Measurements from ENCODE around the gene TEX53. TPM values are rescaled to one million over a fixed set of nuclear protein-coding genes. Genes with fewer than 3 reads are reported as not detected.

TEX53 gene
- polyA plus RNA-seq, 4 donors, result not detected

GRCh38 chr9:114643001-114643400 lies 14.6 kb downstream of the TEX53 start:
- DNase-seq (ENCODE audit: low read depth in 4 of 4, low spot score in 3 of 4), result no peak

DNA sequence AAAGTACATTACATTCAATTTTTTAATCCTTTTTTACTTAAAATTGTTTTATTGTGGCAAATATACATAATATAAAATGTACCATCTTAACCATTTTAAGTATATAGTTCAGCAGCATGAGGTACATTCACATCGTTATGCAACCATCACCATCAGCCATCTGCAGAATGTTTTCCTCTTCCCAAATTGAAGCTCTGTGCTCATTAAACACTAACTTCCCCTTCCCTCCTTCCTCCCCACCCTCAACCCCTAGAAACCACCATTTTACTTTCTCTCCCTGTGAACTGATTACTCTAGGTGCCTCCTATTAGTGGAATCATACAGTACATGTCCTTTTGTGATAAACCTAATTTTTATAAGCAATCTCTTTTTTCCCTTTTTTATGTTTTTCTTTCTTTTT lies 15.6 kb downstream of the TEX53 start:
- no peak for DNase-seq (ENCODE audit: low read depth in 4 of 4, low spot score in 3 of 4)

DNA sequence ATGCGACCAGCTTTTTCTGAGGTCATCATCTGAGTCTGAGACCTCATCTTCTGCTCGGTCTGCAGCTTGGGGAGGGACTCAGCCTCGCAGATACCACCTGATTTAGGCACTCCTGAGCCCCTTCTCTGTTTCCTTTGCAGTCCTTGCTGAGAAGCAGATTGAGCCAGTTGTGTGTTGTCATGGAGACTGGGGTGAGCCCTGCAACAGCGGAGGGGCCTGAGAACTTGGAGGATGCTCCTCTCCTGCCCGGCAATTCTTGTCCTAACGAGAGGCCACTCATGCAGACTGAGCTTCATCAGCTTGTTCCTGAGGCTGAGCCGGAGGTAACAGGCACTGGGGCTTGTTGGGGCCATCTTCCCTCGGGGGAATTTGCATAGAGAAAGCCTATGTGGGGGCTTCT lies 19.2 kb downstream of the TEX53 start:
- no peak for DNase-seq (ENCODE audit: low read depth in 4 of 4, low spot score in 3 of 4)

DNA sequence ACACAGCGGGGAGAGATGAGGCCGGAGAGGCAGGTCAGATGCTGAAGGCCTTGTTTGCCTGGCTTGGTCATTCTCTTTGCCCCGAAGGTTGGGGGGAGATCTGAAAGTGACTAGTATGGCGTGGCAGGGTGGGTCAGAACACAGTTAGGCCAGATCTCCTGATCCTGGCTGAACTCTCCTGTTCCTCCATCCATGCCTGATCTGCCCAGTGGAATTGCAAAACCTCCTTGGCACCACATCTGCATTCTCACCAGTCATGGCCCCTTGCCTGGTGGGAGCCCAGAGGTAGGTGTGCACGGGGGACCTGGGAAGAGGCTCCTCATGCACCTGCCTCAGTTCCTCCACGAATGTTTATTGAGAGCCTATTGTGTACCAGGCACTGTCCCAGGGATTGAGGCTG lies 23.2 kb downstream of the TEX53 start:
- no peak for DNase-seq (ENCODE audit: low read depth in 4 of 4, low spot score in 3 of 4)

DNA sequence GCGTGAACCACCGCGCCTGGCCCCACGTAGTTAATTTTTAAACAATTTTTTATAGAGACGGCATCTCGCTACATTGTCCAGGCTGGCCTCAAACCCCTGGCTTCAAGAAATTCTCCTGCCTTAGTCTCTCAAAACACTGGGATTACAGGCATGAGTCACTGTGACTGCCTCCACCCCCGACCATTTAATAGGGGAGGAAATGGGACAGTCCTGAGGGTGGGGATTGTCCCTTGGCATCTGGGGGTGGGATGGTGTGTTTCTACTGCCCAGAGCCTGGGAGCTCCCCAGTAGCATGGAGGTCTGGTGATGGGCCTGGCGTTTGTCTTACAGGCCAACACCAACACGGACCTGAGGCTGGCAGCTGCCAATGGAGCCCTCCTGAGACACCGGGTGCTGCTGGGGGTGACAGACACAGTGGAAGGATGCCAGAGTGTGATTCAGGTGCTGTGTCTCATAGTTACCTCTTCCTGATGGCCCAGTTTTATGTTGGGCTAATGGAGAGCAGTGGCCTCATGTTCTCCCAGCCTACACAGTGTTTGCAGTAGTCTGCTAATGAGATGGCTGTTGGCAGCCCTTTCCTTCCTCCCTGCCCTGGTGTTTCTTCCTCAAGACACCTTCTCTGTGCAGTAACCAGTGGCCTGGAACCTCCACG lies 24.0 kb downstream of the TEX53 start:
- no peak for DNase-seq (ENCODE audit: low read depth in 4 of 4, low spot score in 3 of 4)

- no peak for DNase-seq (ENCODE audit: low read depth in 4 of 4, low spot score in 3 of 4)
Measured at GRCh38 chr9:114631166-114631565, 26.4 kb downstream of the TEX53 start.

GRCh38 chr9:114629563-114630090 lies 28.0 kb downstream of the TEX53 start:
- no peak for DNase-seq (ENCODE audit: low read depth in 4 of 4, low spot score in 3 of 4)

DNA sequence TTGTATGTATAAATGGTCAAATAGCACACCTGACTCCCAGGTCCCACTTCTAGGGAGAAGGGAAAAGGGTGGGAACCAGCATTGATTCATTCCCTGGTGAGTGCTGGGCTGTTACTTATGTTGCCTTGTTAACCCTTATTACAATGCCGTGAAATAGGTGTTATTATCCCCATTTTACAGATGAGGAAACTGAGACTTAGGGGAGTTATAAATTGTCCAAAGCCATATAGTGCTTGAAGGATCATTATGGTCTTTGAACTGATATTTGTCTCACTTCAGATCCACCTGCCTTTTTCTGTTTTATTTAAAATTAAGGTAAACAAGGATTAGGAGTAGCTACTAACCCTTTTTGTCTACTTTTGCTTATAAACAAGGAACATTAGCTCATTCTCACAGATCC lies 30.1 kb downstream of the TEX53 start:
- DNase-seq (ENCODE audit: low read depth in 4 of 4, low spot score in 3 of 4), result no peak

DNA sequence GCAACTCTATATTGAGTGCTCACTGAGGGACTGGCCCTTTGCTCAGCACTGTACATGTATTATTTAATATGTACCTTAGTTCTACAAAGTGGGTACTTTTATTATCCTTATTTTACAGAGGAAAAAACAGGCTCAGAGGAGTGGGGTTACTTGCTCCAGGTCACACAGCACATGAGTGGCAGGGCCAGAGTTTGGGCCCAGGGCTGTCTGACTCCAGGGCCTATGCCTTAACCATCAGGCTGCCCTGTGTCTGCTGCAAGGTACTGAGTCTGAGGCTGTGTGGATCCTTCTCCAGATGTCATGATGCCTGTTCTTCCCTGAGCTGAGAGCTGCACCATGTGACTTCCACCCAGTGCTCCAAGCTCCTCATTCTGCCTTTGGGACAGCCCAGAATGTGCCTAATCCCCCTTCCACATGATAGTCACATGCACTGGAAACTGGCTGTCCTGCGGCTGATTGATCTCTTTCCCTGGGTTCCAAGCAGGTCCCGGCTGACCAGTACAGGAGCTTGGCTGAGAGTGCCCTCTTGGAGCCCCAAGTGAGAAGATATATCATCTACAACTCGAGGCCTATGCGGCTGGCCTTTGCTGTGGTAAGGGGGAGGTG lies 31.1 kb downstream of the TEX53 start:
- no peak for DNase-seq (ENCODE audit: low read depth in 4 of 4, low spot score in 3 of 4)

DNA sequence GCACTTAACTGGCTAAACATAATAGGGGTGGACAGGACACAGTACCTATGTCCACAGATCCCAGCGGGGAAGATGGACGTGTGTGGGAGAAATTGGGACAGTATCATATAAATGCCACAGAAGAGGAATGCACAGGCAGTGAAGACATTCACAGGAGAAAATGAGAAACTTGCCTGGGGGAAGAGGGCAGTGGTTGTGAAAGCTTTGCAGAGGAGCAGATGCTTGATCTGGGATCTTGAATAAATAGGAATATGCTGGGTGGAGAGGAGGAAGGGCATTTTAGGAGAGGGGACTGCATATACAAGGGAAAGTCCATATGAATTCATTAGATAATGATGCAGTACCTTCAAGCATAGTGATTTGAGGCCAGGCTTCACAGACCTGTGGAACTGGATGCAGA lies 32.9 kb downstream of the TEX53 start:
- no peak for DNase-seq (ENCODE audit: low read depth in 4 of 4, low spot score in 3 of 4)

GRCh38 chr9:114621975-114622609 lies 35.5 kb downstream of the TEX53 start:
- no peak for DNase-seq (ENCODE audit: low read depth in 4 of 4, low spot score in 3 of 4)

DNA sequence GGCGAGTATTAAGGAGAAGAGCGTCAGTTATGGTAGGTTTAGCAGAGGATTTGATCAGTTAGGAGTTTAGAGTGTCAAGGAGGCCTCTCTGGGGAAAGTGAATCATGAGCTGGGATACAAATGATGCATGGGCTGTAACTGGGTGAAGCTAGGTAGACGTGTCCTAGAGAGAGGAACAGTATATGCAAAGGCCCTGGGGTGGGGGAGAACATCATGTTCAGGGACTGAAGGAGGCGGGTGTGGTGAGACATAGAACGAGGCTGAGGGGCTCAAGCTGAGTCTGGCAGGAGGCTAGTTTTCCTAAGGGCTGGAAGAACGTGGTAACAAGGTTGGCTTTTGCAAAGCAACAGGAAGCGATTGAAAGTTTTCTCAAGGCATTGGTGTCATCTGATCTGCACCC lies 36.0 kb downstream of the TEX53 start:
- no peak for DNase-seq (ENCODE audit: low read depth in 4 of 4, low spot score in 3 of 4)

GRCh38 chr9:114619191-114619761 lies 38.3 kb downstream of the TEX53 start:
- no peak for DNase-seq (ENCODE audit: low read depth in 4 of 4, low spot score in 3 of 4)

GRCh38 chr9:114616684-114617520 lies 40.7 kb downstream of the TEX53 start:
- DNase-seq (ENCODE audit: low read depth in 4 of 4, low spot score in 3 of 4), result no peak

GRCh38 chr9:114614373-114614772 lies 43.2 kb downstream of the TEX53 start:
- no peak for DNase-seq (ENCODE audit: low read depth in 4 of 4, low spot score in 3 of 4)

DNA sequence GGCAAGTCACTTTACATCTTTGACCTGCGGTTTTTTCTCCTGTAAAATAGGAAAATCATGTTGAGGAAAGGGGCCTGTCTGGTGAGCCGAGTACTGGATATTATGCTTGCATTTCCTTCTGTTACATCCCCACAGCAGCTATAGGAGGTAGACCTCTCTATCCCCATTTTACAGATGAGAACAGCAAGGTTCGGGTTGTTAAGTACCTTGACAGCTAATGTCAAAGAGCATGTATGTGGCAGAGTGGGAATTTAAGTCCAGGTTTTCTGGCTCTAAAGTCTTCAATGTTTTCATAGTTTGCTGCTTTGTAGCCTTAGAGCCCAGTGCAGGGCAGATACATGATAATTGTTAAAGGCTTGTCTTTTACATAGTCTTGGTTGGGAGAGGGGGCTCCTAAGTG lies 43.7 kb downstream of the TEX53 start:
- no peak for DNase-seq (ENCODE audit: low read depth in 4 of 4, low spot score in 3 of 4)

DNA sequence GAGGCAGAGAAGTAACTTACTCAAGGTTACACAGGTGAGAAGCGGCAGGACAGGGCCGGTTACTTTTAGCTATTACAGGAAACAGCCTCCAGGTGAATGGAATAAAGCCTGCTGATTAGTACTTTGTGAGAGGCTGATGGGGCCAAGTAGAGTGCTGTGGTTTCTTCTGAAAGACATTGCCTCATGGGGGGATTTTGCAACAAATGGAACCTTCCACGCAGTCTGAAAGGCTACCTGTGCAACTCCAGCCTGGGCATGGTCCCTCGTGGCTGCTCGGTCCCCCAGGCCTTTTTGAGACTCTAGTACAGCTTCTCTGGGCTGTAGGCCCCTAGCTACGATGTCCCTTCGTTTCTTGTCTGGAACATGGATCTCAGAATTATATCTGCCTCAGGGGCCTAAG lies 44.5 kb downstream of the TEX53 start:
- DNase-seq (ENCODE audit: low read depth in 4 of 4, low spot score in 3 of 4), result no peak

- no peak for DNase-seq (ENCODE audit: low read depth in 4 of 4, low spot score in 3 of 4)
Measured at GRCh38 chr9:114612272-114612923, 45.2 kb downstream of the TEX53 start.

DNA sequence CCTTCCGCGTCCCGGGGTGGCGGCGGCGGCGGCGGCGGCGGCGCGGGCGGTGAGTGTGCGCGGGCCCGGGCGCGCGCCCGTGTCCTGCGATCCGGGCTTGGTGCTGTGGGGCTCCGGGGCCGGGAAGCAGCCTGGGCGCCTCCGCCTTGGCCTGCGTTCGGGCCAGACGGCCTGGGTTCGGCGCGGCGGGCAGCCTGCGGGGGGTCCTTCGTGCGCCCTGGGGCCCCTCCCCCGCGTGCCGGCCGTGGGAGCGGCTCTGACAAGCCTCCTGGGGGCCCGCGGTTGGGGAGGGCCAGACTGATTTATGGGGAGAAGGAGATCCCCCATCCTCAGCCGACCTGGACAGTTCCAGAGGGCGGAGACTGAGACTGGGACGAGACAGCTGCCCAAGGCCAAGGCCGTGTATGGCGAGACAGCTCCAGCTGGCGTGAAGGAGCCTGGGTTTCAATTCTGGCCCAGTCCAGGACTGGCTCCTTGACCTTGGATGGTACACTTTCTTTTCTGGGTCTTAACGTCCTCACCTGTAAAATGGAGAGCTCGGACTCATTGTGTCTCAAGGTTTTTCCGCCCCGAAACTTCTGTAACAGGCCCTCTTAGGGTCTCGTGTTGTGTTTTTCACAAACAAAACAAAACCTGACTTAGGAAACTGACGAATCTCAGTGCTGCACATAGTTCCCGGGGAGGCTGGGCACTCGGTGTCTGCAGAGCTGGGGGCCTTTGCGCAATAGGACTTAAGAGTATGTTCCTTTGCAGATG lies 45.9 kb downstream of the TEX53 start:
- no peak for DNase-seq (ENCODE audit: low read depth in 4 of 4, low spot score in 3 of 4)

DNA sequence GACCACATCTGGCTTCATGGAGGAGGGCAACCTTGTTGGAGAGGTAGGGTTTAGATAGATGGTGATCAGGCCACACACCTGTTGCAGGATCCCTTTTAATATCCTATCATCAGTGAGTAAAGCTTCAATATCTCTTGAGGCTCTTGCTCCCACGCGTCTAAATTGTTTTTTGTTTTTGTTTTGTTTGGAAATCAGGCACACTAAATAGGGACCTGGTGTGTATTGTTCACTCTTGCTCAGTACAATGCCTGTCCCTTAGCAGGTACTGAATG lies 49.1 kb downstream of the TEX53 start:
- DNase-seq (ENCODE audit: low read depth in 4 of 4, low spot score in 3 of 4), result no peak

Measured in left renal pelvis (tissue), 4 donors.